Measurements from ENCODE around the gene HOXA3. TPM values are rescaled to one million over a fixed set of nuclear protein-coding genes. Genes with fewer than 3 reads are reported as not detected.

The HOXA3 gene
- total RNA-seq, 4 donors from 2014 or later, result 5.5 to 19.9 (median 6.2) TPM

GRCh38 chr7:27185013-27185853 lies 32.9 kb upstream of the HOXA3 start, which contains the start of gene HOXA11:
TSS of gene HOXA11 (minus strand) at chr7:27185232. CDS start at chr7:27185144, 88 bp downstream.
- H3K4me3 ChIP-seq, result peak within 1 kb of the TSS; percentile 66
- H3K36me3 ChIP-seq, result no peaks in the 10 kb centered on the region
- 13% methylated on average over 37 of the region's 43 CpGs for WGBS
- no peaks in the 10 kb centered on the region for H3K9me3 ChIP-seq
- H3K27me3 ChIP-seq, result peaks cover 98% of the 10 kb centered on the region
- peak; percentile 80 to 82 for DNase-seq (ENCODE audit: low spot score in 2 of 2)
- TF ChIP-seq EP300 (IDR thresholded peaks at IDR 0.05) (no peak), POLR2A (IDR thresholded peaks at IDR 0.05) (no peak), CTCF (IDR thresholded peaks at IDR 0.05) (no peak), POLR2AphosphoS5 (IDR thresholded peaks at IDR 0.05) (no peak)
- H3K27ac ChIP-seq, result peak within 1 kb of the TSS; percentile 76
- H3K4me1 ChIP-seq, result peaks cover 55% of the 10 kb centered on the region

- peak; percentile 76 to 78 for DNase-seq (ENCODE audit: low spot score in 2 of 2)
Measured at GRCh38 chr7:27184337-27185012, 32.1 kb upstream of the HOXA3 start.

GRCh38 chr7:27183682-27184336 lies 31.4 kb upstream of the HOXA3 start:
- peak overlapping the region; percentile 76 for H3K27ac ChIP-seq
- peaks cover 60% of the 10 kb centered on the region for H3K4me1 ChIP-seq
- peak overlapping the region; percentile 66 for H3K4me3 ChIP-seq
- H3K36me3 ChIP-seq, result no peaks in the 10 kb centered on the region
- TF ChIP-seq POLR2AphosphoS5 (IDR thresholded peaks at IDR 0.05) (no peak), POLR2A (IDR thresholded peaks at IDR 0.05) (no peak), EP300 (IDR thresholded peaks at IDR 0.05) (no peak), CTCF (IDR thresholded peaks at IDR 0.05) (no peak)
- peak; percentile 55 to 67 for DNase-seq (ENCODE audit: low spot score in 2 of 2)
- WGBS, result 3% methylated on average over 30 of the region's 30 CpGs
- H3K27me3 ChIP-seq, result peaks cover 88% of the 10 kb centered on the region
- H3K9me3 ChIP-seq, result no peaks in the 10 kb centered on the region

More at GRCh38 chr7:27184337-27185012, 32.1 kb upstream of the HOXA3 start:
- Histone ChIP-seq H3K27ac (peak overlapping the region; percentile 76), H3K4me3 (peak overlapping the region; percentile 66), H3K9me3 (no peaks in the 10 kb centered on the region), H3K4me1 (peaks cover 63% of the 10 kb centered on the region), H3K36me3 (no peaks in the 10 kb centered on the region), H3K27me3 (peaks cover 94% of the 10 kb centered on the region)
- under 1% methylated on average over 23 of the region's 72 CpGs for WGBS
- no peak for TF ChIP-seq CTCF (IDR thresholded peaks at IDR 0.05)
- TF ChIP-seq POLR2A (IDR thresholded peaks at IDR 0.05), result no peak
- no peak for TF ChIP-seq POLR2AphosphoS5 (IDR thresholded peaks at IDR 0.05)
- no peak for TF ChIP-seq EP300 (IDR thresholded peaks at IDR 0.05)

GRCh38 chr7:27182861-27183681 lies 30.7 kb upstream of the HOXA3 start:
- Histone ChIP-seq H3K27me3 (peaks cover 80% of the 10 kb centered on the region), H3K9me3 (no peaks in the 10 kb centered on the region), H3K36me3 (no peaks in the 10 kb centered on the region), H3K4me1 (peaks cover 53% of the 10 kb centered on the region), H3K4me3 (peak overlapping the region; percentile 66), H3K27ac (no peak overlapping the region)
- peak; percentile 64 to 78 for DNase-seq (ENCODE audit: low spot score in 2 of 2)
- WGBS, result 29% methylated on average over 29 of the region's 39 CpGs
- no peak for TF ChIP-seq EP300 (IDR thresholded peaks at IDR 0.05)
- no peak for TF ChIP-seq CTCF (IDR thresholded peaks at IDR 0.05)
- TF ChIP-seq POLR2A (IDR thresholded peaks at IDR 0.05), result no peak
- no peak for TF ChIP-seq POLR2AphosphoS5 (IDR thresholded peaks at IDR 0.05)
